B cell (primary cell): ENCODE measurements around the gene MBNL2. TPM values are rescaled to one million over a fixed set of nuclear protein-coding genes. Genes with fewer than 3 reads are reported as not detected.

Experiments used
- ATAC-seq: fragments of 200-7000 bp; cut with Tn5 transposase; one replicate; pipeline ENCODE4 v1.10.0; 2021; ENCODE audit warnings: low read depth, mild to moderate bottlenecking, moderate number of reproducible peaks, moderate library complexity
- CTCF ChIA-PET: fragments of 350-600 bp; sonication (Branson Sonifier 250); formaldehyde crosslinking; loops from one replicate; lab custom pipeline; 2021; ENCODE audit warnings: antibody characterized with exemption, inconsistent platforms; lab: Charles Lee
- POLR2A ChIA-PET: fragments of 350-600 bp; sonication (Branson Sonifier 250); formaldehyde crosslinking; loops from one replicate; lab custom pipeline; 2021; ENCODE audit warnings: antibody characterized with exemption; lab: Charles Lee
- DNase-seq: peaks from one replicate; pipeline ENCODE4 v3.0.0; 2013
- H2AFZ ChIP-seq: 2 replicates; pipeline ENCODE4 v1.6.1; 2012; ENCODE audit warnings: mild to moderate bottlenecking, low read depth, low read length; ENCODE audit not compliant: insufficient read depth, poor library complexity, severe bottlenecking
- H3K27ac ChIP-seq, 2 donors: 1 replicate in 1 of 2; 2 replicates in 1 of 2; pipeline ENCODE4 v1.5.1; 2012 to 2013; ENCODE audit warnings: low read length in 2 of 2, mild to moderate bottlenecking in 2 of 2, moderate library complexity in 1 of 2
- H3K27me3 ChIP-seq, 4 experiments: fragments of 200-600 bp in 1 of 4; sonication (generic) in 1 of 4; replicated peaks in 1 of 4; 1 replicate in 2 of 4; 2 replicates in 2 of 4; pipeline versions ENCODE4 v1.6.1 to v1.7.0; 2013 to 2016; ENCODE audit warnings: low read length in 3 of 4, mild to moderate bottlenecking in 2 of 4, mixed read lengths in 1 of 4, moderate library complexity in 1 of 4; ENCODE audit not compliant: insufficient read depth in 4 of 4, control insufficient read depth in 3 of 4; ENCODE audit errors: control extremely low read depth in 1 of 4
- H3K36me3 ChIP-seq, 2 experiments: replicated peaks in 1 of 2; 1 replicate in 1 of 2; 2 replicates in 1 of 2; pipeline versions ENCODE4 v1.6.1 to v1.7.1; 2013; ENCODE audit warnings: low read length in 1 of 2; ENCODE audit not compliant: insufficient read depth in 2 of 2, control insufficient read depth in 1 of 2; ENCODE audit errors: control extremely low read depth in 1 of 2, extremely low read depth in 1 of 2
- H3K4me1 ChIP-seq, 2 donors: fragments of 200-600 bp in 1 of 2; sonication (generic) in 1 of 2; 1 replicate in 1 of 2; 2 replicates in 1 of 2; pipeline versions ENCODE4 v1.5.1 to v1.6.1; 2013 to 2017; ENCODE audit warnings: low read length in 2 of 2; ENCODE audit not compliant: control insufficient read depth in 2 of 2, insufficient read depth in 2 of 2
- H3K4me2 ChIP-seq: replicated peaks from 2 replicates; pipeline ENCODE3; 2012; ENCODE audit warnings: mild to moderate bottlenecking, low read depth, low read length; ENCODE audit not compliant: poor library complexity, severe bottlenecking
- H3K4me3 ChIP-seq, 5 experiments: fragments of 200-600 bp in 1 of 5; sonication (generic) in 1 of 5; 1 replicate in 3 of 5; 2 replicates in 2 of 5; pipeline versions ENCODE4 v1.5.1 to v1.7.0; 2011 to 2016; ENCODE audit warnings: low read length in 4 of 5, mild to moderate bottlenecking in 4 of 5, low read depth in 2 of 5, control low read depth in 1 of 5, moderate library complexity in 1 of 5; ENCODE audit not compliant: insufficient read depth in 1 of 5; ENCODE audit errors: control extremely low read depth in 1 of 5, extremely low read depth in 1 of 5
- H3K79me2 ChIP-seq: fragments of 200-600 bp; sonication (generic); one replicate; pipeline ENCODE4 v1.6.0; 2016; ENCODE audit warnings: low read length; ENCODE audit not compliant: control insufficient read depth, insufficient read depth
- H3K9ac ChIP-seq: fragments of 200-600 bp; sonication (generic); 2 replicates; pipeline ENCODE4 v1.6.1; 2017; ENCODE audit warnings: mild to moderate bottlenecking, low read length, moderate library complexity
- H3K9me3 ChIP-seq, 3 donors: one replicate each; pipeline versions ENCODE4 v1.6.1 to v1.7.1; 2013; ENCODE audit warnings: low read length in 2 of 3; ENCODE audit not compliant: control insufficient read depth in 2 of 3, insufficient read depth in 1 of 3; ENCODE audit errors: control extremely low read depth in 1 of 3
- H4K20me1 ChIP-seq: 2 replicates; pipeline ENCODE4 v1.6.0; 2012; ENCODE audit warnings: mild to moderate bottlenecking, low read length; ENCODE audit not compliant: insufficient read depth, control insufficient read depth, poor library complexity, severe bottlenecking
- H3K27ac Mint-ChIP-seq: one replicate; pipeline ENCODE4 v1.8.0; 2021; ENCODE audit warnings: mixed read lengths
- H3K27me3 Mint-ChIP-seq: one replicate; pipeline ENCODE4 v1.8.0; 2021; ENCODE audit warnings: mixed read lengths
- H3K4me1 Mint-ChIP-seq: one replicate; pipeline ENCODE4 v1.8.0; 2021; ENCODE audit warnings: mixed read lengths
- H3K4me3 Mint-ChIP-seq: one replicate; pipeline ENCODE4 v1.8.0; 2021; ENCODE audit warnings: mixed read lengths
- H3K9me3 Mint-ChIP-seq: one replicate; pipeline ENCODE4 v1.8.0; 2022; ENCODE audit warnings: mixed read lengths; ENCODE audit not compliant: insufficient read depth
- EZH2 ChIP-seq: IDR thresholded peaks from 2 replicates; pipeline ENCODE4 v1.6.1; 2012; ENCODE audit warnings: borderline replicate concordance, low read depth, mild to moderate bottlenecking, moderate library complexity, low read length; ENCODE audit not compliant: insufficient read depth, poor library complexity, severe bottlenecking
- WGBS: methylation state at CpG from one replicate; pipeline ENCODE4 v1.1.5; 2013; ENCODE audit warnings: missing lambda C conversion rate; ENCODE audit not compliant: insufficient coverage; 5-methylcytosine and 5-hydroxymethylcytosine counted together
- intact Hi-C: fragments of 100-400 bp; cut with micrococcal nuclease; formaldehyde crosslinking; loops from one replicate; pipeline ENCODE4 v1.10.0; 2022
- polyA minus RNA-seq: library from RNA; depleted of rRNA, polyadenylated mRNA; stranded (reverse); fragments of >200 nt; gene quantifications from 2 replicates; pipeline ENCODE4 v1.2.3, GENCODE V29; 2012
- polyA plus RNA-seq: library from polyadenylated mRNA; depleted of rRNA; stranded (reverse); fragments of >200 nt; gene quantifications from 2 replicates; pipeline ENCODE4 v1.2.3, GENCODE V29; 2012
- total RNA-seq, 2 donors: library from RNA; stranded (reverse); fragments of 120-200 nt in 1 of 2; gene quantifications; 1 replicate in 1 of 2; 2 replicates in 1 of 2; pipeline versions ENCODE4 v1.2.3 to v1.2.4, GENCODE V29; 2013 to 2022
- TF ChIP-seq, protein P1 (sequence below): fragments of 200-600 bp; IDR thresholded peaks from one replicate; pipeline ENCODE4 v1.8.0; 2022; ENCODE audit warnings: antibody characterized with exemption, mild to moderate bottlenecking

MBNL2 gene, protein sequence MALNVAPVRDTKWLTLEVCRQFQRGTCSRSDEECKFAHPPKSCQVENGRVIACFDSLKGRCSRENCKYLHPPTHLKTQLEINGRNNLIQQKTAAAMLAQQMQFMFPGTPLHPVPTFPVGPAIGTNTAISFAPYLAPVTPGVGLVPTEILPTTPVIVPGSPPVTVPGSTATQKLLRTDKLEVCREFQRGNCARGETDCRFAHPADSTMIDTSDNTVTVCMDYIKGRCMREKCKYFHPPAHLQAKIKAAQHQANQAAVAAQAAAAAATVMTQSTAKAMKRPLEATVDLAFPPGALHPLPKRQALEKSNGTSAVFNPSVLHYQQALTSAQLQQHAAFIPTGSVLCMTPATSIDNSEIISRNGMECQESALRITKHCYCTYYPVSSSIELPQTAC
- total RNA-seq (50.1 and 51.2 TPM in 2 replicates), polyA plus RNA-seq (6.9 and 9.1 TPM in 2 replicates), polyA minus RNA-seq (24.9 and 35.8 TPM in 2 replicates)
- 30.4 TPM for total RNA-seq (2013)

GRCh38 chr13:97221989-97222700, at the start of gene MBNL2:
MBNL2 (plus strand) TSS chr13:97222333; CDS start chr13:97276236, 53,903 bp downstream.
- no peaks in the 10 kb centered on the region for H3K9me3 Mint-ChIP-seq
- Histone ChIP-seq H3K9me3 (no peaks in the 10 kb centered on the region), H3K9ac (peak within 1 kb of the TSS; percentile 81), H3K27ac (peak within 1 kb of the TSS; percentile 88 to 95), H4K20me1 (peaks cover 22% of the 10 kb centered on the region), H3K4me2 (peak within 1 kb of the TSS; percentile 87), H3K79me2 (peaks cover 54% of the 10 kb centered on the region), H2AFZ (peak within 1 kb of the TSS; percentile 71), H3K4me3 (peak within 1 kb of the TSS; percentile 69 to 97 (median 78)), H3K27me3 (no peaks in the 10 kb centered on the region), H3K36me3 (no peaks in the 10 kb centered on the region), H3K4me1 (peaks cover 40% of the 10 kb centered on the region in 2 donors)
- peak within 1 kb of the TSS; percentile 93 for H3K27ac Mint-ChIP-seq
- DNase-seq (peak; percentile 90), ATAC-seq (peak; percentile 95)
- ChIA-PET CTCF (interaction anchor here (1.0 to 2.0 kb wide), 3 partner anchors 112 to 122 kb away, joined by 3 to 10 read pairs (median 5); no protein-coding TSS in a partner anchor), POLR2A (interaction anchor here (0.6 kb wide), 1 partner anchor 1370 kb away, joined by 3 read pairs; no protein-coding TSS in a partner anchor)
- H3K4me1 Mint-ChIP-seq, result peaks cover 44% of the 10 kb centered on the region
- WGBS, result 0% methylated on average over 10 of the region's 15 CpGs
- intact Hi-C loops, result loop anchor here (2.0 to 10.0 kb wide), 5 partner anchors 53 to 1545 kb away; partner anchors contain the start of genes DNAJC3 and STK24
- H3K4me3 Mint-ChIP-seq, result peak within 1 kb of the TSS; percentile 94
- TF ChIP-seq, protein P1, sequence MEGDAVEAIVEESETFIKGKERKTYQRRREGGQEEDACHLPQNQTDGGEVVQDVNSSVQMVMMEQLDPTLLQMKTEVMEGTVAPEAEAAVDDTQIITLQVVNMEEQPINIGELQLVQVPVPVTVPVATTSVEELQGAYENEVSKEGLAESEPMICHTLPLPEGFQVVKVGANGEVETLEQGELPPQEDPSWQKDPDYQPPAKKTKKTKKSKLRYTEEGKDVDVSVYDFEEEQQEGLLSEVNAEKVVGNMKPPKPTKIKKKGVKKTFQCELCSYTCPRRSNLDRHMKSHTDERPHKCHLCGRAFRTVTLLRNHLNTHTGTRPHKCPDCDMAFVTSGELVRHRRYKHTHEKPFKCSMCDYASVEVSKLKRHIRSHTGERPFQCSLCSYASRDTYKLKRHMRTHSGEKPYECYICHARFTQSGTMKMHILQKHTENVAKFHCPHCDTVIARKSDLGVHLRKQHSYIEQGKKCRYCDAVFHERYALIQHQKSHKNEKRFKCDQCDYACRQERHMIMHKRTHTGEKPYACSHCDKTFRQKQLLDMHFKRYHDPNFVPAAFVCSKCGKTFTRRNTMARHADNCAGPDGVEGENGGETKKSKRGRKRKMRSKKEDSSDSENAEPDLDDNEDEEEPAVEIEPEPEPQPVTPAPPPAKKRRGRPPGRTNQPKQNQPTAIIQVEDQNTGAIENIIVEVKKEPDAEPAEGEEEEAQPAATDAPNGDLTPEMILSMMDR, result no peak
- TF ChIP-seq EZH2, result no peak
- no peaks in the 10 kb centered on the region for H3K27me3 Mint-ChIP-seq
